Activated CD8-positive, alpha-beta memory T cell treated with anti-CD3 and anti-CD28 coated beads, Interleukin-2, amount 50 U/mL, for 24 hours (primary cell): ENCODE measurements around the gene TIA1.
"Not testable (repeated sequence)": the region's sequence is repeated elsewhere in the genome, so short reads cannot be mapped to it uniquely, and the experiment has no call there.

Experiments
- DNase-seq: peaks from one replicate; pipeline ENCODE4 v3.0.0-alpha.2; 2020; ENCODE audit errors: extremely low read depth

Gene TIA1, protein sequence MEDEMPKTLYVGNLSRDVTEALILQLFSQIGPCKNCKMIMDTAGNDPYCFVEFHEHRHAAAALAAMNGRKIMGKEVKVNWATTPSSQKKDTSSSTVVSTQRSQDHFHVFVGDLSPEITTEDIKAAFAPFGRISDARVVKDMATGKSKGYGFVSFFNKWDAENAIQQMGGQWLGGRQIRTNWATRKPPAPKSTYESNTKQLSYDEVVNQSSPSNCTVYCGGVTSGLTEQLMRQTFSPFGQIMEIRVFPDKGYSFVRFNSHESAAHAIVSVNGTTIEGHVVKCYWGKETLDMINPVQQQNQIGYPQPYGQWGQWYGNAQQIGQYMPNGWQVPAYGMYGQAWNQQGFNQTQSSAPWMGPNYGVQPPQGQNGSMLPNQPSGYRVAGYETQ

GRCh38 chr2:70248181-70248847 lies at the start of gene TIA1:
TIA1 (minus strand) TSS chr2:70248628; CDS start chr2:70248430, 198 bp downstream.
- DNase-seq: peak; percentile 97

DNA sequence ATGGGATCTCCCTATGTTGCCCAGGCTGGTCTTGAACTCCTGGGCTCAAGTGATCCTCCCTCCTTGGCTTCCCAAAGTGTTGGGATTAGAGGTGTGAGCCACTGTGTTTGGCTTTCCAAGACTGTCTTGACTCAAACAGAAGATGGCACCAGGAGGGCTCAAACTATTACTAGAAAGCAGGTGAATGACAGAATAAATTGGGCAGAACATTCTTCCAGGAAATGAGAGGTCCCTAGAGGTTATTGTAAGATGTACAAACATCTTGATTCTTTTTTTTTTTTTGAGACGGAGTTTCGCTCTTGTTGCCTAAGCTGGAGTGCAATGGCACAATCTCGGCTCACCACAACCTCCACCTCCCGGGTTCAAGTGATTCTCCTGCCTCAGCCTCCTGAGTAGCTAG lies 49.4 kb upstream of the TIA1 start:
- not testable (repeated sequence) for DNase-seq

- no peak for DNase-seq
These were observed 35.2 kb upstream of the TIA1 start for GRCh38 chr2:70283500-70284191.

GRCh38 chr2:70282439-70282838 lies 34.0 kb upstream of the TIA1 start:
- DNase-seq: no peak

DNA sequence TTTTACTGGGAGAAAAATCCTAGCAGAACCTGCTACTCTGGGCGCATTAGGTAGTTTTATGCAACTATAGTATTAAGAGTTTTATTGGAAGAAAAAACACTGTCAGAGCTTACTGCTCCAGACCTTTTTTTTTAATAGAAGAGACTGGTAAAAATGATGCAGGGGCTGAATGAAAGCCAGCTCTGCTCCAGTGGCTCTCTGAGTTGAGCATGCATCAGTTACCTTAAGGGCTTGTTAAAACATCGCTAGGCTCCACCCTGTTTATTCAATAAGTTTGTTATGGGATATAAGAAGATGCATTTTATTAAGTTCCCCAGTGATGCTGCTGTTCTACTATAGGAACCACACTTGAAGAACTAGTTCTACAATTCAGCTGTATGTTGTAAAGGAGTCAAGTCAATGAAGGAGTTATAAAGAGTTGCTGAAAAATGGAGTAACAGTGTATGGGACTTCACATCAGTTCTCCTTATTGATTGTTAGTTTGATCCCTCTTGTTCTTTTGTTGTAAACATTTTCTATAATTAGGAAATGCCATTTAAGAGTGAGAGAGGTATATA lies 31.9 kb upstream of the TIA1 start:
- no peak for DNase-seq

- DNase-seq: no peak
These were observed 21.9 kb upstream of the TIA1 start for GRCh38 chr2:70270323-70270722.

- DNase-seq: not testable (repeated sequence)
These were observed 21.2 kb upstream of the TIA1 start for GRCh38 chr2:70269422-70270302.

GRCh38 chr2:70266925-70267324 lies 18.5 kb upstream of the TIA1 start:
- DNase-seq: not testable (repeated sequence)

GRCh38 chr2:70261501-70261900 lies 13.1 kb upstream of the TIA1 start:
- no peak for DNase-seq

DNA sequence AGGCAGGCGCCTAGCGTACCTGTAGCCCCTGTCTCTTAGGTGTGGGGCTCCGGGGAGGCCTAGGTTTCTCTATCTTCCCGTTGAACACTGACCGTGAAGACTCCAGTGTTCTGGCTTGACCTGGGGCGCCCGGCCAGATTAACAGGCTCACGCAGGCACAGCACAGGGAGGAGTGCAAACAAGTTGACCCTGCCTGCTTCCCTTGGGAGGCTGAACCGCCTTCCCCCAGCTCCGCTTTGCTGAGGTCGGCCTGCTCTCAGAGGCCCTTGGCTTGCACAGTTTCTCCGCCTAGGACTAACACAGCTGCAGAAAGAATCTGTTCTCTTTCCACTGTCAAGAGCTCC lies 10.1 kb upstream of the TIA1 start:
- no peak for DNase-seq

DNA sequence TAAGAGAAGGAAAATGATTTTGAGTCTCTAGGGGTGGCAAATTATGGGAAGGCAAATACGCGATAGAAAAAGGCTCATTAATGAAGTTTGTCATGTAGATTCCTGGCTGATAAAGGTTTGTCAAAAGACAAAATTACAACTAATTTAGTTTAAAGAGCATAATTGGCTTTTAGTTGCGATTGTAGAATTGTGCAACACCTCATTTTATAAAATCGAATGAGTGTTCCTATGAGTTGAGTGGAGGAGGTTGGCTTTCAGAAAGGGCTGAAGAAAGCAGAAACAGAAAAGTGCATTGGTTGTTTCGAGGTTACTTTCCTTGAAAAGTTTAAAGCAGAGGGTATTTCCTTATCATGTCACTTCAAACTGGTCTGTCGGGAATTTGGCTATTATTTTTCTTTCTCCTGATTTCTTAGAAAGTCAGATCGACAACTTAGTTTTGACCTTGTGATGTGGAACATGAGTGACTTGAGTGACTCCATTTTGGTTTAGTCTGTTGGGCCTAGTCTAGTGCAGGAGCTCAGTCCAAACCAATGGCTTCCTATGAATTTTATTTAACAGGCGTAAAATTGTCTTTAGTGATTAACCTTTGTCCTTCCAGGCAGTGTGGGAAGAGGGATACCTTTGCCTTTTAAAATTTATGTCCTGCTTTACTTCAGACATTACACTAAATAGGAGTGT lies 7.3 kb upstream of the TIA1 start:
- no peak for DNase-seq

- DNase-seq: no peak
These were observed 2.0 kb upstream of the TIA1 start for GRCh38 chr2:70250434-70250833.

DNA sequence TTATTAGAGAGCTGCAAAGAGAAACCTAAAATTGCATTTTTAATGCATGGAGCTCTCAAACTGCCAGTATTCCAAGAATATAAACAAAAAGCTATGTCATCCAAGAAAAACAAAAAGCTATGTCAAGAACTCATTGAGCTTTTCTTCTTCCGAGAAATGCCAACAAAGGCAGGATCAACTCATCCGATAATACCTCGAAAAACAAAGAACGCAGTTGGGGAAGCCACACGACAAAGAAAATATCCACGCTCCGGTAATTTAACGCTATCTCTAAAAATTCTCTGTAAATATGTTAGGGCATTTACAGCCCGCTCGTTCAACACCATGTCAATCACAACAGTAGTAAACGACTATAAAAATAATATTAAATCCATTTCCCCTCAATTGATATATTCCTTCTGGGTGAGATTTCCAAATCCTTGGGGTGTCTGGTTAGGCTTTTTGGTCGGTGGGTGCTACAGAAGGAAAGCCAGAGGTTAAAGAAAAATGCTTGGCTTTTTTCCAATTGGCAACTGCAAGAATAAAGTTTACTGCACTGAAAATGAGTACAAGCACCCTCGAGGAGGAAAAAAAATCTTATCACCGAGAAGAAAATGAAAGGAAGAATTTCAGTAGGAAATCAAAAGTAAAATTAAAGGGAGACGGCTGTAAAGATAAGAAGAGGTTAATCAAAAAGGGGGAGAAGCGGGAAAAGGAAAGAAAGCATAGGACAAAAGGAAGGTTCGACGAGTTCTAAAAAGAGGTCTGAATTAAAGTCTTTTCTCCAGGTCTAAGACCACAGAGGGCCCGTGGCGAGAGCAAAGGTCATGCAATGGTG lies 856 bp downstream of the TIA1 start:
- no peak for DNase-seq

DNA sequence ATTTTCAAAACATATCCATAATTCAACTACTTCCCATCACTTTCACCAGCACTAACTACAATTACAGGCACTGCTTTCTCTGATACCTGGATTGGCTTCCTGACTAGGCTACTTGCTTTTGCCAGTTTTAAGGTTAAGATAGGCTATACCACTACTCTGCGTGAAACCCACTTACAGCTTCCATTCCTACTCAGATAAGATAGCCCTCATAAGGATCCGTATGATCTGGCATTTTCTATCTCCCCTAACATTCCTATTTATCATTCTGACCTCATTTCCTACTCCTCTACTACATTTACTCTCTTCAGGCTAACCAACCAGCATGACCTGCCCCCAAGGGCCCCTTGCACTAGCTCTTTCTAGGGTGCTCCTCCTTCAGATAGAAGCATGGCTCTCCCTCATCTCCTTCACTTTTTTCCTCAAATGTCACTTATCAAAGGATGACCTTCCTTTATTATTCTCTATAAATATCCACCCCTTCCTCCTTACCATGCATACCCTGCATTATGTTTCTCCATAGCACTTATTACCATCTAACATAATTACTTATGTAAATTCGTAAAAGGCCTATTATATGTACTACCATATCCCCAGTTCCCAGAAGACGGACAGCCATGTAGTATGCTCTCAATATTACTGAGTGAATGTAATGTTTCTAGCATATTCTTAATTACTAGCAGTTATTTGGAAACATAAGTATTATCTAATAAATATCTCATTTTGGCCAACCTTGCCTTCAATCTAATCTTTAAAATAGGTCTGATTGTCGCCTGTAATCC lies 4.4 kb downstream of the TIA1 start:
- no peak for DNase-seq

DNA sequence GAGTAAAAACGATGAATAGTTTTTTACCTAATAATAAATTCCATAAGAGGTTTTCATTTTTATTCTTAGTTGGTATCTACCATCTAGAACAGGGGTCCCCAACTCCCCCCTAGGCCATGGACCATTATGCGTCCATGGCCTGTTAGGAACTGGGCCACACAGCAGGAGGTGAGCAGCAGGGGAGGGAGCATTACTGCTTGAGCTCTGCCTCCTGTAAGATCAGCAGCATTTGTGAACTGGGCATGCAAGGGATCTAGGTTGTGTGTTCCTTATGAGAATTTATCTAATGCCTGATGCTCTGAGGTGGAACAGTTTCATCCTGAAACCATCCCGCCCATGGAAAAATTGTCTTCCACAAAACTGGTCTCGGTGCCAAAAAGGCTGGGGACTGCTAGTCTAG lies 5.9 kb downstream of the TIA1 start:
- no peak for DNase-seq

DNA sequence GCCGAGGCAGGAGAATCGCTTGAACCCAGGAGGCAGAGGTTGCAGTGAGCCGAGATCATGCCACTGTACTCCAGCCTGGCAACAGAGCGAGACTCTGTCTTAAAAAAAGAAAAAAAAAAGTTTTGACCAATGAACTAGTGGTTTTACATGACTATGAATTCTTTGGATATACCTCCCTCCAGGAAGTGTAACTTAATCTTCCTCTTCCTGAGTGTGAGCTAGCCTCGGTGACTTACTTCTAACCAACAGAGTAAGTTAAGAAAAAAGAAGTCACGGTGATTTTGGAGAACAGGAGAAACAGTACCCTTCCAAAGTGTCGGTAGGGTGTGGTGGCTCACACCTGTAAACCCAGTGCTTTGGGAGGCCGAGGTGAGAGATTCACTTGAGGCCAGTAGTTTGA lies 7.1 kb downstream of the TIA1 start:
- DNase-seq: no peak

DNA sequence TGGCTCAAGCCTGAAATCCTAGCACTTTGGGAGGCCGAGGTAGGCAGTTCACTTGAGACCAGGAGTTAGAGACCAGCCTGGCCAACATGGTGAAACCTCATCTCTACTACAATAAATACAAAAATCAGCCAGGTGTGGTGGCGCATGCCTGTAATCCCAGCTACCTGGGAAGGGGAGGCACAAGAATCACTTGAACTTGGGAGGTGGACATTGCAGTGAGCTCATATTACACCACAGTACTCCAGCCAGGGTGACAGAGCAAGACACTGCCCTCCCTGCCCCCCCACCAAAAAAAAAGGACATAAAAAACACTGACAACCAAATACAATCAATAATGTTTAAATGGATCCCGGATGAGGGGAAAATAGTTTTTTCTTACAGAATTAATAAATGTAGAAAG lies 7.8 kb downstream of the TIA1 start:
- no peak for DNase-seq

- no peak for DNase-seq
These were observed 14.5 kb downstream of the TIA1 start for GRCh38 chr2:70233926-70234325.

- no peak for DNase-seq
These were observed 21.6 kb downstream of the TIA1 start for GRCh38 chr2:70226781-70227180.
